Mononuclear cell (primary cell): ENCODE measurements around the gene PGLYRP1. TPM values are rescaled to one million over a fixed set of nuclear protein-coding genes. Genes with fewer than 3 reads are reported as not detected.

ENCODE experiments used
- H3K27me3 ChIP-seq: 2 replicates; pipeline ENCODE4 v1.6.0; 2011; ENCODE audit warnings: low read length, control low read depth; ENCODE audit not compliant: insufficient read depth
- H3K4me1 ChIP-seq: 2 replicates; pipeline ENCODE4 v1.5.1; 2011; ENCODE audit warnings: mild to moderate bottlenecking, low read length, control low read depth; ENCODE audit not compliant: insufficient read depth
- H3K4me3 ChIP-seq: 2 replicates; pipeline ENCODE4 v1.5.1; 2011; ENCODE audit warnings: mild to moderate bottlenecking, low read length, moderate library complexity
- H3K9me3 ChIP-seq: 2 replicates; pipeline ENCODE4 v1.5.1; 2011; ENCODE audit warnings: low read depth, mild to moderate bottlenecking, control low read depth, low read length
- total RNA-seq: library from RNA; depleted of rRNA; stranded (reverse); fragments of >200 nt; gene quantifications from one replicate; pipeline ENCODE4 v1.2.3, GENCODE V29; 2012

Gene PGLYRP1
- not detected for total RNA-seq

GRCh38 chr19:46022431-46023310 is at the start of gene PGLYRP1:
Gene PGLYRP1, minus strand, starts transcription at chr19:46023053. Its CDS starts 32 bp downstream, at chr19:46023021.
- peaks cover 7% of the 10 kb centered on the region for H3K27me3 ChIP-seq
- H3K9me3 ChIP-seq, result no peaks in the 10 kb centered on the region
- H3K4me3 ChIP-seq, result peak within 1 kb of the TSS; percentile 26
- peaks cover 16% of the 10 kb centered on the region for H3K4me1 ChIP-seq

- Histone ChIP-seq H3K9me3 (no peaks in the 10 kb centered on the region), H3K27me3 (peaks cover 81% of the 10 kb centered on the region), H3K4me3 (no peak overlapping the region), H3K4me1 (peaks cover 8% of the 10 kb centered on the region)
Observed at GRCh38 chr19:46069806-46070341, 47.0 kb upstream of the PGLYRP1 start.

- H3K4me1 ChIP-seq, result peaks cover 8% of the 10 kb centered on the region
- H3K9me3 ChIP-seq, result no peaks in the 10 kb centered on the region
- H3K27me3 ChIP-seq, result peaks cover 70% of the 10 kb centered on the region
- no peak overlapping the region for H3K4me3 ChIP-seq
Observed at GRCh38 chr19:46068345-46069258, 45.7 kb upstream of the PGLYRP1 start.

GRCh38 chr19:46067691-46068090 is 44.8 kb upstream of the PGLYRP1 start:
- H3K9me3 ChIP-seq, result no peaks in the 10 kb centered on the region
- H3K4me3 ChIP-seq, result no peak overlapping the region
- peaks cover 8% of the 10 kb centered on the region for H3K4me1 ChIP-seq
- peaks cover 62% of the 10 kb centered on the region for H3K27me3 ChIP-seq

- no peaks in the 10 kb centered on the region for H3K9me3 ChIP-seq
- no peak overlapping the region for H3K4me3 ChIP-seq
- peaks cover 8% of the 10 kb centered on the region for H3K4me1 ChIP-seq
- H3K27me3 ChIP-seq, result peaks cover 61% of the 10 kb centered on the region
Observed at GRCh38 chr19:46066471-46066870, 43.6 kb upstream of the PGLYRP1 start.

GRCh38 chr19:46065486-46066071 is 42.7 kb upstream of the PGLYRP1 start:
- Histone ChIP-seq H3K9me3 (peaks cover 1% of the 10 kb centered on the region), H3K27me3 (peaks cover 55% of the 10 kb centered on the region), H3K4me3 (no peak overlapping the region), H3K4me1 (peaks cover 8% of the 10 kb centered on the region)

- peaks cover 44% of the 10 kb centered on the region for H3K27me3 ChIP-seq
- H3K4me1 ChIP-seq, result no peaks in the 10 kb centered on the region
- peaks cover 9% of the 10 kb centered on the region for H3K9me3 ChIP-seq
- no peak overlapping the region for H3K4me3 ChIP-seq
Observed at GRCh38 chr19:46063201-46063600, 40.3 kb upstream of the PGLYRP1 start.

GRCh38 chr19:46060012-46060411 is 37.2 kb upstream of the PGLYRP1 start:
- Histone ChIP-seq H3K9me3 (peaks cover 9% of the 10 kb centered on the region), H3K27me3 (peaks cover 27% of the 10 kb centered on the region), H3K4me3 (no peak overlapping the region), H3K4me1 (no peaks in the 10 kb centered on the region)

GRCh38 chr19:46058778-46059177 is 35.9 kb upstream of the PGLYRP1 start:
- H3K27me3 ChIP-seq, result peaks cover 31% of the 10 kb centered on the region
- no peaks in the 10 kb centered on the region for H3K4me1 ChIP-seq
- H3K4me3 ChIP-seq, result no peak overlapping the region
- peaks cover 9% of the 10 kb centered on the region for H3K9me3 ChIP-seq

GRCh38 chr19:46056536-46056935 is 33.7 kb upstream of the PGLYRP1 start:
- H3K27me3 ChIP-seq, result peaks cover 26% of the 10 kb centered on the region
- H3K4me1 ChIP-seq, result no peaks in the 10 kb centered on the region
- H3K9me3 ChIP-seq, result peaks cover 9% of the 10 kb centered on the region
- H3K4me3 ChIP-seq, result no peak overlapping the region

- H3K4me3 ChIP-seq, result no peak overlapping the region
- peaks cover 27% of the 10 kb centered on the region for H3K27me3 ChIP-seq
- H3K4me1 ChIP-seq, result no peaks in the 10 kb centered on the region
Observed at GRCh38 chr19:46052896-46053295, 30.0 kb upstream of the PGLYRP1 start.

GRCh38 chr19:46049597-46049996 is 26.7 kb upstream of the PGLYRP1 start:
- Histone ChIP-seq H3K9me3 (no peaks in the 10 kb centered on the region), H3K27me3 (peaks cover 30% of the 10 kb centered on the region), H3K4me3 (no peak overlapping the region), H3K4me1 (no peaks in the 10 kb centered on the region)

More at GRCh38 chr19:46052896-46053295, 30.0 kb upstream of the PGLYRP1 start:
- no peaks in the 10 kb centered on the region for H3K9me3 ChIP-seq

- Histone ChIP-seq H3K27me3 (peaks cover 18% of the 10 kb centered on the region), H3K4me3 (no peak overlapping the region), H3K4me1 (no peaks in the 10 kb centered on the region), H3K9me3 (no peaks in the 10 kb centered on the region)
Observed at GRCh38 chr19:46043519-46043918, 20.7 kb upstream of the PGLYRP1 start.

- H3K27me3 ChIP-seq, result peaks cover 15% of the 10 kb centered on the region
- H3K4me3 ChIP-seq, result no peak overlapping the region
- no peaks in the 10 kb centered on the region for H3K9me3 ChIP-seq
- no peaks in the 10 kb centered on the region for H3K4me1 ChIP-seq
Observed at GRCh38 chr19:46042252-46042883, 19.5 kb upstream of the PGLYRP1 start.
